GM10248 (cell line): Measurements from ENCODE around the gene SLC30A5.

Source experiments
- CTCF ChIA-PET: fragments of 300-600 bp; sonication (Branson Sonifier 250); formaldehyde crosslinking; extraction: SDS; loops from one replicate; lab custom pipeline; 2021; ENCODE audit warnings: antibody characterized with exemption; lab: Yijun Ruan, JAX
- POLR2A ChIA-PET: fragments of 350-650 bp; sonication (Branson Sonifier 250); formaldehyde crosslinking; extraction: SDS; loops from one replicate; lab custom pipeline; 2020; ENCODE audit warnings: antibody characterized with exemption; lab: Yijun Ruan, JAX
- DNase-seq: peaks from one replicate; pipeline ENCODE4 v3.0.0; 2012; ENCODE audit errors: extremely low spot score
- TF ChIP-seq, protein P1 (sequence below): IDR thresholded peaks from 2 replicates; pipeline ENCODE4 v1.5.1; 2012; ENCODE audit warnings: mild to moderate bottlenecking, low read depth; ENCODE audit errors: extremely low read depth, missing control alignments, control extremely low read depth

SLC30A5 gene

DNA sequence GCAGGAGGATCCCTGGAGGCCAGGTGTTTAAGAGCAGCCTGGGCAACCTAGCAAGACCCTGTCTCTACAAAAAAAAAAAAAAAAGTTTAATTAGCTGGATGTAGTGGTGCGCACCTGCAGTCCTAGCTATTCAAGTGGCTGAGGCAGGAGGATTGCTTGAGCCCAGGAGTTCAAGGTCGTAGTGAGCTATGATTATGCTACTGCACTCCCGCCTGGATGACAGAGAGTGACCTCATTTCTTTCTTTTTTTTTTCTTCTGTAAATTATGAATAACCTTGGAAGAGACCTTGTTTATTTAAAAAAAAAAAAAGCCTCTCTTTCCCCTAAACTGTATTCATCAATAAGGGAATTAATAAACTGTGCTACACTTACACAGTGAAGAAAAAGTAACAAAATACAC lies 43.6 kb upstream of the SLC30A5 start:
- CTCF ChIA-PET = interaction anchor here (1.4 to 1.9 kb wide), 4 partner anchors 12 to 284 kb away, joined by 3 to 4 read pairs (median 4); no protein-coding TSS in a partner anchor
- TF ChIP-seq, protein P1, sequence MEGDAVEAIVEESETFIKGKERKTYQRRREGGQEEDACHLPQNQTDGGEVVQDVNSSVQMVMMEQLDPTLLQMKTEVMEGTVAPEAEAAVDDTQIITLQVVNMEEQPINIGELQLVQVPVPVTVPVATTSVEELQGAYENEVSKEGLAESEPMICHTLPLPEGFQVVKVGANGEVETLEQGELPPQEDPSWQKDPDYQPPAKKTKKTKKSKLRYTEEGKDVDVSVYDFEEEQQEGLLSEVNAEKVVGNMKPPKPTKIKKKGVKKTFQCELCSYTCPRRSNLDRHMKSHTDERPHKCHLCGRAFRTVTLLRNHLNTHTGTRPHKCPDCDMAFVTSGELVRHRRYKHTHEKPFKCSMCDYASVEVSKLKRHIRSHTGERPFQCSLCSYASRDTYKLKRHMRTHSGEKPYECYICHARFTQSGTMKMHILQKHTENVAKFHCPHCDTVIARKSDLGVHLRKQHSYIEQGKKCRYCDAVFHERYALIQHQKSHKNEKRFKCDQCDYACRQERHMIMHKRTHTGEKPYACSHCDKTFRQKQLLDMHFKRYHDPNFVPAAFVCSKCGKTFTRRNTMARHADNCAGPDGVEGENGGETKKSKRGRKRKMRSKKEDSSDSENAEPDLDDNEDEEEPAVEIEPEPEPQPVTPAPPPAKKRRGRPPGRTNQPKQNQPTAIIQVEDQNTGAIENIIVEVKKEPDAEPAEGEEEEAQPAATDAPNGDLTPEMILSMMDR = no peak
- POLR2A ChIA-PET = no interaction called here
- DNase-seq = no peak

- POLR2A ChIA-PET = no interaction called here
- TF ChIP-seq, protein P1 = no peak
Observed at GRCh38 chr5:69052181-69052580, 41.6 kb upstream of the SLC30A5 start.

GRCh38 chr5:69074664-69075521 lies 18.9 kb upstream of the SLC30A5 start:
- TF ChIP-seq, protein P1 = no peak
- DNase-seq = no peak
- CTCF ChIA-PET = no interaction called here
- POLR2A ChIA-PET = no interaction called here

More at GRCh38 chr5:69052181-69052580, 41.6 kb upstream of the SLC30A5 start:
- no peak for DNase-seq
- CTCF ChIA-PET = no interaction called here

GRCh38 chr5:69075522-69076179 lies 18.2 kb upstream of the SLC30A5 start:
- POLR2A ChIA-PET = no interaction called here

DNA sequence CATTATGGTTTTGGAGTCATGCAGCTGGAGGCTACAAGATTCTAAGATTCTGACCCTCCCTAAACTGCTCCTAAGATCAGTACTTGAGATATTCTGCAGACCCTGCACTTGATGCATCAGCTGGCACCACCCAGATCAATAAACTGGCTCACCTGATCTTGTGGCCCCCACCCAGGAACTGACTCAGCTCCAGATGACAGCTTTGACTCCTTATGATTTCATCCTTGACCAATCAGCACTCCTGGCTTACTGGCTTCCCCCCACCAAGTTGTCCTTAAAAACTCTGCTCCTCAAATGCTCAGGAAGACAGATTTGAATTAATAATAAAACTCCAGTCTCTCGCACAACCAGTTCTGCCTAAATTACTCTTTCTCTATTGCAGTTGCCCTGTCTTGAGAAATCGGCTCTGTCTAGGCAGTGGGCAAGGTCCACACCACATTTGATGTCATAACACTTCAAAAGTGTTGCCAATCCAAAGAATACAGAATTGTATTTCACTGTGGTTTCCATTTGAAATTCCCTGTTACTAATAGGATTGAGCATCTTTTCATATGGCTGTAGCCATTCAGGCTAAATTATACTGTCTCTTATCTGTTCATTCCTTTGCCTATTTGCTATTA lies 14.8 kb upstream of the SLC30A5 start:
- CTCF ChIA-PET = no interaction called here
- POLR2A ChIA-PET = no interaction called here
- DNase-seq = no peak
- TF ChIP-seq, protein P1 = no peak

More at GRCh38 chr5:69075522-69076179, 18.2 kb upstream of the SLC30A5 start:
- no peak for DNase-seq
- TF ChIP-seq, protein P1 = no peak
- CTCF ChIA-PET = interaction anchor here (1.0 kb wide), 1 partner anchor 10 kb away, joined by 3 read pairs; no protein-coding TSS in a partner anchor

- CTCF ChIA-PET = no interaction called here
- DNase-seq = no peak
- TF ChIP-seq, protein P1 = no peak
- POLR2A ChIA-PET = no interaction called here
Observed at GRCh38 chr5:69079556-69079955, 14.3 kb upstream of the SLC30A5 start.
